Trophoblast cell (in vitro differentiated cells and primary cell): ENCODE data around the gene EIF2B5.
A peak's percentile ranks its signal among the peaks of the same experiment; 100 is the strongest.

Source experiments
- DNase-seq, 2 donors: peaks; one replicate each; pipeline ENCODE4 v3.0.0-alpha.2; 2016
- H2AFZ ChIP-seq: 2 replicates; pipeline ENCODE4 v1.6.1; 2013; ENCODE audit warnings: low read length, moderate library complexity, mild to moderate bottlenecking; ENCODE audit not compliant: insufficient read depth, poor library complexity
- H2AK5ac ChIP-seq: 2 replicates; pipeline ENCODE4 v1.6.1; 2013; ENCODE audit warnings: mild to moderate bottlenecking, low read length
- H2BK120ac ChIP-seq: 2 replicates; pipeline ENCODE4 v1.6.1; 2013; ENCODE audit warnings: low read length, mild to moderate bottlenecking, moderate library complexity; ENCODE audit not compliant: insufficient read depth, poor library complexity
- H2BK12ac ChIP-seq: 2 replicates; pipeline ENCODE4 v1.6.1; 2013; ENCODE audit warnings: mild to moderate bottlenecking, low read length, moderate library complexity
- H2BK5ac ChIP-seq: 2 replicates; pipeline ENCODE4 v1.6.1; 2013; ENCODE audit warnings: low read length, low read depth, moderate library complexity, mild to moderate bottlenecking; ENCODE audit not compliant: poor library complexity
- H3K14ac ChIP-seq: 2 replicates; pipeline ENCODE4 v1.6.1; 2013; ENCODE audit warnings: mild to moderate bottlenecking, low read length
- H3K18ac ChIP-seq: 2 replicates; pipeline ENCODE4 v1.6.1; 2013; ENCODE audit warnings: mild to moderate bottlenecking, low read length
- H3K23ac ChIP-seq: 2 replicates; pipeline ENCODE4 v1.6.1; 2013; ENCODE audit warnings: low read length
- H3K27ac ChIP-seq: 2 replicates; pipeline ENCODE4 v1.5.1; 2013; ENCODE audit warnings: low read depth, mild to moderate bottlenecking, inconsistent platforms, low read length, moderate library complexity
- H3K27me3 ChIP-seq: 2 replicates; pipeline ENCODE4 v1.6.1; 2013; ENCODE audit warnings: inconsistent platforms, mild to moderate bottlenecking, low read length, moderate library complexity; ENCODE audit not compliant: insufficient read depth
- H3K36me3 ChIP-seq, 2 experiments: 1 replicate in 1 of 2; 2 replicates in 1 of 2; pipeline ENCODE4 v1.6.1; 2013; ENCODE audit warnings: low read length in 2 of 2, mild to moderate bottlenecking in 2 of 2, moderate library complexity in 1 of 2; ENCODE audit not compliant: insufficient read depth in 2 of 2, control insufficient read depth in 1 of 2
- H3K4ac ChIP-seq: 2 replicates; pipeline ENCODE4 v1.6.1; 2013; ENCODE audit warnings: low read depth, mild to moderate bottlenecking, low read length, moderate library complexity
- H3K4me1 ChIP-seq, 2 experiments: 1 replicate in 1 of 2; 2 replicates in 1 of 2; pipeline ENCODE4 v1.6.1; 2013; ENCODE audit warnings: low read length in 2 of 2, mild to moderate bottlenecking in 2 of 2, moderate library complexity in 1 of 2; ENCODE audit not compliant: insufficient read depth in 2 of 2, control insufficient read depth in 1 of 2
- H3K4me2 ChIP-seq: 2 replicates; pipeline ENCODE4 v1.6.1; 2013; ENCODE audit warnings: inconsistent platforms, mild to moderate bottlenecking, low read length, moderate library complexity
- H3K4me3 ChIP-seq: 2 replicates; pipeline ENCODE4 v1.5.1; 2013; ENCODE audit warnings: mild to moderate bottlenecking, low read depth, low read length, inconsistent platforms
- H3K79me1 ChIP-seq: one replicate; pipeline ENCODE4 v1.6.1; 2013; ENCODE audit warnings: low read length
- H3K79me2 ChIP-seq: 2 replicates; pipeline ENCODE4 v1.6.1; 2013; ENCODE audit warnings: low read length, mild to moderate bottlenecking; ENCODE audit not compliant: control insufficient read depth, insufficient read depth, poor library complexity
- H3K9ac ChIP-seq: 2 replicates; pipeline ENCODE4 v1.6.1; 2013; ENCODE audit warnings: mild to moderate bottlenecking, low read length
- H3K9me3 ChIP-seq: 2 replicates; pipeline ENCODE4 v1.6.1; 2013; ENCODE audit warnings: low read depth, mild to moderate bottlenecking, control low read depth, inconsistent platforms, low read length; ENCODE audit not compliant: insufficient read depth
- H4K12ac ChIP-seq: 2 replicates; pipeline ENCODE4 v1.6.1; 2013; ENCODE audit warnings: low read depth, mild to moderate bottlenecking, low read length, moderate library complexity
- H4K8ac ChIP-seq: 2 replicates; pipeline ENCODE4 v1.6.1; 2013; ENCODE audit warnings: low read depth, mild to moderate bottlenecking, low read length, moderate library complexity
- H4K91ac ChIP-seq: one replicate; pipeline ENCODE4 v1.6.1; 2013; ENCODE audit warnings: low read depth, mild to moderate bottlenecking, low read length, moderate library complexity
- WGBS: extraction: QIAGEN DNeasy Blood & Tissue Kit; methylation state at CpG from one replicate; pipeline ENCODE4 v1.1.7; 2013; ENCODE audit warnings: missing lambda C conversion rate; ENCODE audit not compliant: insufficient read length, insufficient coverage; ENCODE audit errors: extremely low coverage; 5-methylcytosine and 5-hydroxymethylcytosine counted together

Gene EIF2B5

DNA sequence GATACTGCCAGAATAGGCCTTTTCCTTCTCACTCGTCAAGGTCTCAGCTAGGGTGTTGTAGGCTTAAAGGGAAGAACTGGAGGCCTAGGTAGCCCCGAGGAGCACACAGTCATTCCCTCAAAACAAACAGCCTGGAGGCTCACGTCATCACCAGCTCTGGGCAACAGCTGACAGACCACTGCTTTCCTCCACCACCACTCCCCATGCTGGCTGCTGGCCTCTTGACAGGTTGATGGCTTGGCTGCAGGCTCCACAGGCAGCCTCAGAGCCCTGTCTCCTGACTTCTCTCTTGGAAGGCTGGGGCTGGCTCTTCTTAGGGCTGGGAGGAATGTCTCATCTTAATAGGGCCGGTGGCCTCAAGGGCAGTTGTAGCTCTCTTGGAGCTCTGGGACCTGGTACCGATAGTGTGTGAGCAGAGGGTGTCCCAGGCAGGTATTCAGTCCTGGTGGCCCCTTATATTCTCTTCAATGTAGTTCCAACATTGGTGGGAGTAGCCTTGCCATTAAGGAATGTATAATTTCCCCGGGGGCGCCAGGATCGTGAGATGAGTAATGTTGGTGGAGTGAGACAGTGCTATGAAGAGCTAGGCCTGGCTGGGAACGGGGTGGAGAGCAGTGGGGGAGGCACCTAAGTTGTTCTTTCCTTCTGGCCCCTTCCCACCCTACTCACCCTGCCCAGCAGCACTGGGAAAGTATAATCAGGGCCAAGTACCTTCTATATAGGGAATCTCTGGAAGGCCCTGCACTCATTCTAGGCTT, 33.4 kb downstream of the EIF2B5 start:
- H3K4ac ChIP-seq: no peak overlapping the region
- DNase-seq: peak; percentile 64 to 72
- H3K18ac ChIP-seq: no peak overlapping the region
- peaks cover 1% of the 10 kb centered on the region for H3K79me2 ChIP-seq
- no peak overlapping the region for H3K4me2 ChIP-seq
- H2BK120ac ChIP-seq: no peak overlapping the region
- H2BK5ac ChIP-seq: no peak overlapping the region
- H3K4me1 ChIP-seq: peaks cover 10 to 16% of the 10 kb centered on the region in 2 experiments
- H3K14ac ChIP-seq: no peak overlapping the region
- no peak overlapping the region for H3K9ac ChIP-seq
- H4K8ac ChIP-seq: no peak overlapping the region
- no CpG with 5 or more reads among the region's 9 CpGs for WGBS
- H3K27me3 ChIP-seq: no peaks in the 10 kb centered on the region
- H3K36me3 ChIP-seq: peaks cover 79 to 89% of the 10 kb centered on the region in 2 experiments
- no peak overlapping the region for H2BK12ac ChIP-seq
- H3K4me3 ChIP-seq: no peak overlapping the region
- H4K12ac ChIP-seq: no peak overlapping the region
- H2AK5ac ChIP-seq: no peak overlapping the region
- H2AFZ ChIP-seq: no peak overlapping the region
- H3K9me3 ChIP-seq: peaks cover 2% of the 10 kb centered on the region
- H4K91ac ChIP-seq: no peak overlapping the region
- no peaks in the 10 kb centered on the region for H3K79me1 ChIP-seq
- no peak overlapping the region for H3K27ac ChIP-seq
- no peak overlapping the region for H3K23ac ChIP-seq

DNA sequence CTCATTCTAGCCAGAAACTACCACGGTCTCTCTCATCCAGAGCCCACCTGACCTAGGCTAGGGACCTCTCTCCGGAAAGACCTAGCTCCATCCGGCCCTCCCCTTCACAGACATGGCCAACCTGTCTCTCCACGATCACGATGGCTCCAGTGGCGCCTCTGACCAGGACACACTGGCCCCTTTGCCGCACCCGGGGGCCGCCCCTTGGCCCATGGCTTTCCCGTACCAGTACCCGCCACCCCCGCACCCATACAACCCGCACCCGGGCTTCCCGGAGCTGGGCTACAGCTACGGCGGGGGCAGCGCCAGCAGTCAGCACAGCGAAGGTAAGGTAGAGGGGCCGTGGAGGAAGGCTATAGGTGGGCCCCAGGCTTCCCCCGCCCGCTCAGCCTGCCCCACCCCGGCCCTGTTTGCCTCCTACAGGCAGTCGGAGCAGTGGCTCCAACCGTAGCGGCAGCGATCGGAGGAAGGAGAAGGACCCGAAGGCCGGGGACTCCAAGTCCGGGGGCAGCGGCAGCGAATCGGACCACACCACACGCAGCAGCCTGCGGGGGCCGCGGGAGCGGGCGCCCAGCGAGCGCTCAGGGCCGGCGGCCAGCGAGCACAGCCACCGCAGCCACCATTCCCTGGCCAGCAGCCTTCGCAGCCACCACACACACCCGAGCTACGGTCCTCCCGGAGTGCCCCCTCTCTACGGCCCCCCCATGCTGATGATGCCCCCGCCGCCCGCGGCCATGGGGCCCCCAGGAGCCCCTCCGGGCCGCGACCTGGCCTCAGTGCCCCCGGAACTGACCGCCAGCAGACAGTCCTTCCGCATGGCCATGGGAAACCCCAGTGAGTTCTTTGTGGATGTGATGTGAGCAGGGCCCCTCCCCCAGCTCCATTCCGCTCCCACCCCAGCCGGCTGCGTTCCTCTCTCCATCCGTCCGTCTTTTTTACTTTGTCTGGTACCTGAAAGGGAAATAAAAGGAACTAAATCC, 35.0 kb downstream of the EIF2B5 start:
- no peak overlapping the region for H3K4ac ChIP-seq
- H2BK120ac ChIP-seq: no peak overlapping the region
- H4K91ac ChIP-seq: no peak overlapping the region
- H4K12ac ChIP-seq: no peak overlapping the region
- H4K8ac ChIP-seq: no peak overlapping the region
- H2BK5ac ChIP-seq: no peak overlapping the region
- no peak overlapping the region for H3K23ac ChIP-seq
- H3K36me3 ChIP-seq: peaks cover 63 to 72% of the 10 kb centered on the region in 2 experiments
- peaks cover 5% of the 10 kb centered on the region for H3K79me2 ChIP-seq
- H3K14ac ChIP-seq: no peak overlapping the region
- H2BK12ac ChIP-seq: no peak overlapping the region
- H3K4me3 ChIP-seq: no peak overlapping the region
- no peaks in the 10 kb centered on the region for H3K27me3 ChIP-seq
- no peak overlapping the region for H2AFZ ChIP-seq
- no CpG with 5 or more reads among the region's 66 CpGs for WGBS
- peaks cover 2% of the 10 kb centered on the region for H3K9me3 ChIP-seq
- H3K18ac ChIP-seq: no peak overlapping the region
- H3K27ac ChIP-seq: no peak overlapping the region
- H3K79me1 ChIP-seq: peaks cover 5% of the 10 kb centered on the region
- no peak overlapping the region for H3K9ac ChIP-seq
- no peak for DNase-seq
- peaks cover 10 to 16% of the 10 kb centered on the region in 2 experiments for H3K4me1 ChIP-seq
- H2AK5ac ChIP-seq: no peak overlapping the region
- no peak overlapping the region for H3K4me2 ChIP-seq

DNA sequence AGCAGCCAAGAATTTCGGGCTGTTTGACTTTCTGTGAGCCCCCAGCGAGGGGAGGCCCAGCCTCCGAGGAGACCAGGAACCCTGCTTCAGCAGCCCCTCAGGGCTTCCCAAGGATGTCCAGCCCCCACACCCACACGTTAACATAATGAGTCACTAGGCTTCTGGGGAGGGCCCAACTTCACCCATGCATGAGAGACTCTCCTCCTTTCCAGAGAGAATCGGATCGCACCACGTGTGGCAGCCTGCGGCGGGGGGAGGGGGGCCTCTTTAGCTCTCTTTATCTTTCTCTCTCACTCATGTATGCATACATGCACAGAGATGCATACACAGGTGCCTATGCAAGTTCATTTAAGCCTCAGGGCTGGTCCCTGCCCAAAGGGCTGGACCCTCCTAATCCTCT, 36.4 kb downstream of the EIF2B5 start:
- no peak overlapping the region for H2BK12ac ChIP-seq
- no CpG with 5 or more reads among the region's 9 CpGs for WGBS
- no peak overlapping the region for H3K14ac ChIP-seq
- no peak overlapping the region for H2AFZ ChIP-seq
- H3K27me3 ChIP-seq: no peaks in the 10 kb centered on the region
- no peak overlapping the region for H3K23ac ChIP-seq
- no peak for DNase-seq
- no peak overlapping the region for H2BK120ac ChIP-seq
- H3K18ac ChIP-seq: no peak overlapping the region
- peak overlapping the region; percentile 13 for H3K27ac ChIP-seq
- H4K91ac ChIP-seq: no peak overlapping the region
- no peak overlapping the region for H3K4ac ChIP-seq
- H3K79me1 ChIP-seq: peaks cover 11% of the 10 kb centered on the region
- peaks cover 50 to 59% of the 10 kb centered on the region in 2 experiments for H3K36me3 ChIP-seq
- H4K12ac ChIP-seq: no peak overlapping the region
- H2AK5ac ChIP-seq: no peak overlapping the region
- H3K9ac ChIP-seq: no peak overlapping the region
- H4K8ac ChIP-seq: no peak overlapping the region
- no peak overlapping the region for H3K4me3 ChIP-seq
- no peak overlapping the region for H2BK5ac ChIP-seq
- no peak overlapping the region for H3K4me2 ChIP-seq
- H3K9me3 ChIP-seq: peaks cover 2% of the 10 kb centered on the region
- H3K4me1 ChIP-seq: peaks cover 10 to 20% of the 10 kb centered on the region in 2 experiments
- H3K79me2 ChIP-seq: peaks cover 10% of the 10 kb centered on the region

DNA sequence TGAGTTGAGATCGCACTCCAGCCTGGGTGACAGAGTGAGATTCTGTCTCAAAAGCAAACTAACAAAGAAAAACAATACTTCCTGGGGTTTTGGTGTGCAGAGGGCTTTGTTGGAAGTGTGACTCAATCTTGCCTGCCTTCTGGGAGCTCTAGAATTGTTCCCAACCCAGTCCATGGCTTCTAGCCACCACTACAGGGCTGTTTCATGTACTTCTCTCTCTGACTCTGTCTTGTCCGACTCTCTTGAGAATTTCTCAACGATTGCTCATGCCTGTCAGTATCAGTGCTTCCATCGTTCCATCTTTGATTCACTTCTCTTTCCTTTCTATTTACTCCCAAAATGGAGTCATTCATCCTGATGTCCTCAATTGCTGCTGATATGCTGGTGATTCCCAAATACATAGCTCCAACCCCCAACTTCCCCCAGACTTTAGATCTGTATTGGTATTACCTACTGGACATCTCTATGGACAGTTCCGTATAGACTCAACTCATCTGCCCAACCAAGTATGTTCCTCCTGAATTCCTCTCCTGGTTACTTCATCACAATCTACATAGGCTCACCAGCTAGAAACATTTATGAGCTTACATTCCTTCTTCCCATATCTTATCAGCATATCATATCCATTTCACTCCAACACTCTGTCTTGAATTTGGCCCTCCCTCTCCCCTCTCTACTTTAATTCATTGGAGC, 37.7 kb downstream of the EIF2B5 start:
- WGBS: no CpG with 5 or more reads among the region's 5 CpGs
- Histone ChIP-seq H3K4me1 (peaks cover 21 to 31% of the 10 kb centered on the region in 2 experiments), H3K18ac (no peak overlapping the region), H3K36me3 (peaks cover 51 to 58% of the 10 kb centered on the region in 2 experiments), H4K12ac (no peak overlapping the region), H3K4me2 (no peak overlapping the region), H3K4ac (no peak overlapping the region), H3K14ac (no peak overlapping the region), H2BK12ac (no peak overlapping the region), H2AFZ (no peak overlapping the region), H3K9me3 (peaks cover 2% of the 10 kb centered on the region), H4K8ac (no peak overlapping the region), H3K27me3 (no peaks in the 10 kb centered on the region), H2BK120ac (no peak overlapping the region), H3K9ac (no peak overlapping the region), H3K27ac (no peak overlapping the region), H3K4me3 (no peak overlapping the region), H3K23ac (no peak overlapping the region), H3K79me1 (peaks cover 21% of the 10 kb centered on the region), H2AK5ac (no peak overlapping the region), H3K79me2 (peaks cover 18% of the 10 kb centered on the region), H4K91ac (no peak overlapping the region), H2BK5ac (no peak overlapping the region)
- peak; percentile 57 to 79 for DNase-seq
